Suppressor macrophage (primary cell): ENCODE measurements around the gene SPTLC1.

Experiments used
- DNase-seq, 4 experiments: peaks; one replicate each; pipeline ENCODE4 v3.0.0-alpha.2; 2020 to 2022

Gene SPTLC1

GRCh38 chr9:92077888-92078287 lies 37.3 kb downstream of the SPTLC1 start:
- DNase-seq, result no peak

- DNase-seq, result no peak
These were observed 43.6 kb downstream of the SPTLC1 start for GRCh38 chr9:92071634-92072033.

- no peak for DNase-seq
These were observed 49.0 kb downstream of the SPTLC1 start for GRCh38 chr9:92066168-92066567.

- no peak for DNase-seq
These were observed 50.5 kb downstream of the SPTLC1 start for GRCh38 chr9:92064711-92065110.

GRCh38 chr9:92061184-92061583 lies 54.0 kb downstream of the SPTLC1 start:
- DNase-seq, result no peak

GRCh38 chr9:92059661-92060060 lies 55.6 kb downstream of the SPTLC1 start:
- no peak for DNase-seq

GRCh38 chr9:92058723-92059444 lies 56.3 kb downstream of the SPTLC1 start:
- no peak for DNase-seq

- DNase-seq, result no peak
These were observed 57.2 kb downstream of the SPTLC1 start for GRCh38 chr9:92058026-92058425.

GRCh38 chr9:92057226-92057625 lies 58.0 kb downstream of the SPTLC1 start:
- no peak for DNase-seq

- DNase-seq, result no peak
These were observed 59.6 kb downstream of the SPTLC1 start for GRCh38 chr9:92055624-92056023.

- DNase-seq, result no peak
These were observed 66.1 kb downstream of the SPTLC1 start for GRCh38 chr9:92048924-92049625.

GRCh38 chr9:92047500-92047899 lies 67.7 kb downstream of the SPTLC1 start:
- DNase-seq, result no peak

GRCh38 chr9:92046676-92047075 lies 68.5 kb downstream of the SPTLC1 start:
- DNase-seq, result no peak

GRCh38 chr9:92044936-92045335 lies 70.3 kb downstream of the SPTLC1 start:
- DNase-seq, result no peak

GRCh38 chr9:92043002-92043401 lies 72.2 kb downstream of the SPTLC1 start:
- DNase-seq, result no peak

GRCh38 chr9:92042260-92042659 lies 73.0 kb downstream of the SPTLC1 start:
- no peak for DNase-seq

- DNase-seq, result no peak
These were observed 78.5 kb downstream of the SPTLC1 start for GRCh38 chr9:92036756-92037155.

GRCh38 chr9:92036411-92036746 lies 78.8 kb downstream of the SPTLC1 start:
- DNase-seq, result no peak

- DNase-seq, result no peak
These were observed 79.4 kb downstream of the SPTLC1 start for GRCh38 chr9:92035687-92036410.

- no peak for DNase-seq
These were observed 80.1 kb downstream of the SPTLC1 start for GRCh38 chr9:92035146-92035545.

GRCh38 chr9:92033991-92034390 lies 81.2 kb downstream of the SPTLC1 start:
- DNase-seq, result no peak

GRCh38 chr9:92033307-92033706 lies 81.9 kb downstream of the SPTLC1 start:
- no peak for DNase-seq

GRCh38 chr9:92032891-92033290 lies 82.3 kb downstream of the SPTLC1 start:
- DNase-seq, result no peak

GRCh38 chr9:92030367-92030766 lies 84.8 kb downstream of the SPTLC1 start:
- no peak for DNase-seq
